Activated CD4-positive, alpha-beta T cell treated with anti-CD3 and anti-CD28 coated beads for 1 hour (primary cell): Measurements from ENCODE around the gene NDUFV3.
"Not testable (repeated sequence)": the region's sequence is repeated elsewhere in the genome, so short reads cannot be mapped to it uniquely, and the experiment has no call there.

Source experiments
- DNase-seq: peaks from one replicate; pipeline ENCODE4 v3.0.0-alpha.2; 2020

NDUFV3 gene

DNA sequence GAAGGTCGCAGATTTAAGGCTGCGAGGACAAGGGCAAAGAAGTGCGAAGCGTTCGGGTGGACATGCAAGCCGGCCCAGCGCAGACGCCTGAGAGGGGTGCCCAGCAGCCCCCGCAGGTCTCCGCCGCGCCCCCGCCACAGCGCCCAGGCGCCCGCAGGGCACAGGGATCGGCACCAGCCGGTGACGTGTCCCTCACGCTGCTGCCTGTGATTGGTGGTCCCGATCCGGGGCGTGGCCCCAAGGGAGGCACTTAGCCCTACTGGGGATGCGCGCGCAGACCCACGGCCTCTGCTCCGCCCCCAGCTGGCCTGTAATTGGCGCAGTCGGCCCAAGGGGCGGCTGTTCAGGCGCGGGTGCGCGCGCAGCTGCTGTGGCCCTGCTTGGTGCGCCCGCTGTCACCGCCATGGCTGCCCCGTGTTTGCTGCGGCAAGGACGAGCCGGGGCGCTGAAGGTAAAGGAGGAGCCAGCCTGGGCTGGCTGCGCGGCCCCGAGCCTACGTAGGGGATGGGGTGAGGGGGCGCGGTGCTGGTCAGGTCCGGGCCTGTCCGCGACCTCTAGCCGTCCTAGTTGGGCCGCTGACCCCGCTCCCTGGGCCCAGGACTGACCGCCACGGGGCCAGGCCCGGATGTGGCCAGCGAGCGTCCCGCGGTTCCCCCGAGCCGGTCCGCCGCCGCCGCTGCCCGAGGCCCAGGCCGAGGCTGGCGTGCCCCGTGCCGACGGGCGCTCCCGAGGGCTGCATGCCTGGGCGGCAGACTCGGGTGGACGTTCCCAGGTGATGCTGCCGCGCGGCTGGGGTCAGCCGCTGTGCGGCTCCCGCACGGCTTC, at the start of gene NDUFV3:
Gene NDUFV3, plus strand, starts transcription at position 379 of the 825 bp plus-strand sequence. Its CDS starts 25 bp downstream, at position 404.
- peak; percentile 100 for DNase-seq

DNA sequence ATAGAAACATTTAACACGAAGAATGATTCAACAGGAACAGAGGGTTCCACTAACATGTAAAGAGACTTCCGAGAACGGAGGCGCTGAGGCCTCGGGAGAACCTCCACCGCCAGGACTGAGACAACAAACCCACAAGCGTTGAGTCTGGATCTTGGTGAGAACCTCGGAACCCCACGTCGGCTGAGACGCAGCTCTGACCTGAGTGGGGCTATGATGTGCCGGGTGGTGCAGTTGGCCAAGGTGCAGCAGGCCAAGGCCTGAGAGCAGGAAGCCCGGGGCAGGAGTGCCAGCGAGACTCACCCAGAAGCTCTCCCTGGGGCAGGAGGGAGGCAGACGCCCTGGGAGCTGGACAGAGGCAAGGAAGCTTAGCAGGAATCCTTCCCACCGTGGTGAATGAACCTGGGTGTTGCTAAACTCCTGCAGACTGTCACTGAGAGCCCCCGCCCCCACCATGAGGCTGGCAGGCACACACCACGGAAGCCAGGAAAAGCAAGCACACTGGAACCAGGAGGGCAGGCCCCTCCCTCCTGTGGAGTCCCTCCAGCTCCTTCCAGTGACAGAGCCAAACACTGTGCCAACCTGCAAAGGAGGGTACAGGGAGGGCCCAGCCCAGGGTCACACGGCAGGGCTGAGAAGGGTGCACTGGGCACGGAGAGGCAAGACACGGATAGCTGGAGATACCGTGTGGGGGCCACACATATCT, 48.5 kb upstream of the NDUFV3 start:
- DNase-seq: no peak

- DNase-seq: no peak
These were observed 47.7 kb upstream of the NDUFV3 start for GRCh38 chr21:42845296-42845965.

DNA sequence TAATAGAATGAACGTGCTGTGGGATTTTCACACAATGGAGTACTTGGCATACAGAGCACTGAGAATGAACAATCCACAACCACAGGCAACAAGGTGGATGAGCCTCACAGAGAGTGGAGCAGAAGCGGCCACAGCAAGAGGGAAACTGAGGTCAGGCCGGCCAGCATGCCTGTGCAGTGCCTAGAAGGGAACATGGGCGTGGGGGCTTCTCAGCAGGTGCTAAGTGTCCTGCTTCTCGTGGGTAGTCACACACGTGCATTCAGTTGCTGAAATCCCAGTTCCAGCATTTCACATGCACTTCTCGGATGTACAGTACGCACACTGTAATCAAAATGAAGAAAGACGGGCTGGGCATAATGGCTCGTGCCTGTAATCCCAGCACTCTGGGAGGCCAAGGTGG, 46.9 kb upstream of the NDUFV3 start:
- no peak for DNase-seq

- DNase-seq: no peak
These were observed 45.9 kb upstream of the NDUFV3 start for GRCh38 chr21:42847051-42847707.

GRCh38 chr21:42847726-42848125, 45.4 kb upstream of the NDUFV3 start:
- no peak for DNase-seq

DNA sequence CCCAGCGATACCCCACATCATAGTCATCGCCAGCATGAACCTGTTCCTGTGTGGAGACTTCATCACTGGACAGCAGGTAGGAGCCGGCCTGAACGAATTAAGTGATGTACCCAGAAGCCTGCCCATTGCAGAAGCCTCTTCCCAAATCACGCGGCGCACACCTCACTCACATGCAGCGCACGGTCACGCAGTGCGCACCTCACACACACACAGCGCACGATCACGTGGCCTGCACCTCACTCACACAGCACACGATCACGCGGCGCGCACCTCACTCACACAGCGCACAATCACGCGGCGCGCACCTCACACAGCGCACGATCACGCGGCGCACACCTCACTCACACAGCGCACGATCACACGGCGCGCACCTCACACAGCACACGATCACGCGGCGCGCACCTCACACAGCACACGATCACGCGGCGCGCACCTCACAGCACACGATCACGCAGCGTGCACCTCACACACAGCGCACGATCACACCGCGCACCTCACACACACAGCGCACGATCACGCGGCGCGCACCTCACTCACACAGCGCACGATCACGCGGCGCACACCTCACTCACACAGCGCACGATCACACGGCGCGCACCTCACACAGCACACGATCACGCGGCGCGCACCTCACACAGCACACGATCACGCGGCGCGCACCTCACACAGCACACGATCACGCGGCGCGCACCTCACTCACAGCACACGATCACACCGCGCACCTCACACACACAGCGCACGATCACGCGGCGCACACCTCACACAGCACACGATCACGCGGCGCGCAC, 44.8 kb upstream of the NDUFV3 start:
- DNase-seq: not testable (repeated sequence)

GRCh38 chr21:42848932-42849758, 44.0 kb upstream of the NDUFV3 start:
- no peak for DNase-seq

DNA sequence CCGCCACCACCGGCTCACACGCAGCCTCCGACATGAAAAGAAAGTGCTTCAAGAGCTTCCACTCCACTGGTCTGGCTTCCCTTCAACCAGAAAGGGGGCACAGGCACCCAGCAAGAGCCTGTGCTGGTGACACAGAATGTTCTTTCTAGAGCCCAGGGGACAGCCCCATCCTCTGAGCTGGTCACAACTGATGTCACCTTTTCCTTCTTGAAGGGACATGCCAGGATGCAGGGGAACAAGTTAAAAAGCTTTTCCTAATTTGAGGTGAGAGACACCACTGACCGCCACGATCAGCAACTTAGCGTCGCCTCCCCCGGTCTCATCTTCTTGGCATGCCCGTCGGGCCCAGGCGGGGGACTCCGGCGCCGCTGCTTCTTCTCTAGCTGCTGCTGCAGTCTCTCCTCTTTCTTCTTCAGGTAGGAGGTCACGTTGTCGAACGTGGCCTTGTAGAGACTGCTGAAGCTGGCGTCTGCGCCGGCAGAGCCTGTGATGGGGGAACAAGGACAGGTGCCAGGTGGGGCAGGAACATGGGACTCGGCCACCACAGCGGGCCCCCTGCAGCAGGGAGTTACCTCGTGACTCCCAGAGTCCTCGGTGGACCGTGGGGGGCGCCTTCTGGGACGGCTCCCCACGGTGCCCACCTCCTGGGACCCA, 43.2 kb upstream of the NDUFV3 start:
- no peak for DNase-seq

DNA sequence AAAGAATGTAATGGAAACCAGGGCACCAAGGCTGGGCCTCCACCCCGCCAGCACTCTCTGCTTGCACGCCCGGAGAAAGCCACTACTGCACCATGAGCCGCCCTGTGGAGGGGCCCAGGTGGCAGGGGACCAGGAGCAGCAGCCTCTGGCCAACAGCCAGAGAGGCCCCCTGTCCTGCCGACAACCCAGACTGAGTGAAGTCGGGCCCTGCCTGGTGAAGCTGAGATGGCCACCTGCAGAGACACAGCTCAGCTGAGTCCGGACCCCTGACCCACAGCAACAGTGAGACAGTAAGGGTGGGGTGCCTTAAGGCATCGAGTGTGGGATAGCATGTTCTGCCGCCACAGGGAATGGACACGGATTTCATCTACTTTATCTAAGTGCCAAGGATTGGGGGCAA, 42.6 kb upstream of the NDUFV3 start:
- DNase-seq: no peak

DNA sequence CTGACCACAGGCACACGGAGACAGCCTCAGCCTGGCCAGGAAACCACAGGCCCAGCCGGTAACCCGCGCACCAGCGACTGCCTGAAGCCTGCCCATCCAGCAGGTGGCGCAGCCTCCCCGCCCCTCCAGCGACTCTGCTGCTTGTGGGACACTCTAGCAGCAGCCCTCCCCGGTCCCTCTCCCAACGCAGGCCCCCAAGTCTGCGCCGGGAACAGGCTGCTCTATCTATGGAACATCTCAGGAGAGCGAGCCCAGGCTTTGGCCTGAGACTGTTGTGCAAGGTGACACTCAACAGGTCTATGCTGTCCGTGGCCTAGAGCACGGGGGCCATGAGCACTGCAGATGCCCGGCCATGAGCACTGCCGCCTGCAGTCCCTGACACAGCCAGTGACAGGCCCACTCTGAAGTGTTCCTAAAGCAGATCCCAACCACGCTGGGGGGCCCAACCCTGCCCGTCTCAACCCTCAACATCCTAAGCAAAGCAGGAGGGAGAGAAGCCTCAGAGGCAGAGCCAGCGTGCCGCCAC, 42.2 kb upstream of the NDUFV3 start:
- no peak for DNase-seq

GRCh38 chr21:42851812-42852665, 41.1 kb upstream of the NDUFV3 start:
- no peak for DNase-seq

GRCh38 chr21:42852925-42853570, 40.1 kb upstream of the NDUFV3 start:
- DNase-seq: no peak

- no peak for DNase-seq
These were observed 39.5 kb upstream of the NDUFV3 start for GRCh38 chr21:42853621-42854020.

- DNase-seq: no peak
These were observed 38.7 kb upstream of the NDUFV3 start for GRCh38 chr21:42854246-42855010.

DNA sequence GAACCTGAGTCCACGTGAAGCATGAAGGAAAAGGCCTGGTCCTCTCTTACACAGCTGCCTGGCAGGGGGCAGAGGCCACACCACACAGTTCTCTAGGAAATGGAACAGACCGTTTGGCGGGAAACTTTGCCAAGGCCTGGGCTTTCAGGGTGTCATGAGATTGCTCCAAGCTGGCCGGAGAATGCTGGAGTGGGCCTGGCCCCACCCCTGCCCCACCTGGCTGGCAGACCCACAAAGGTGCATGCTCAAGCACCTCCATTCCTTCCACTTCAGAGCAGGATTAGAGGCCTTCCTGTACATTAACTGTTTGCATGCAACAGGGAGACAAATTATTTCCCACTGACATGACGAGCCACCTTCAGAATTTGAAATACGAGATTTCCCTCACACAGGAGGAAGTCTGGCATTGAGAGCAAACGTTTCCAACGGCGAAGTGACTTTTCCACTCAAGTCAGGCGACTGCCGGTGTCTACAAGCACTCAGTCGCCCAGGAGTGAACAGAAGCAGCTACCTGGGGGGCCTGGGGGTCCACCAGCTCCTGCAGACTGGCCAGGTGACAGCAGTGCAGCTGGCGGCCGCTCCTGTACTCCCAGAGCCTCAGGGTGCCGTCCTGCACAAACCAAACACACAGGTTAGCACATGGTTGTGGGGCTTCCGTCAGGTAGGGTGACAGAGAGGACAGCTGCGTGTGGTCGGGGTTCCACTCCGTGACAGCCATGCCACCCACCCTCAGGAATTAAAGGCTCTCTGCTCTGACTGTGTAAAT, 37.8 kb upstream of the NDUFV3 start:
- DNase-seq: no peak

- DNase-seq: no peak
These were observed 37.2 kb upstream of the NDUFV3 start for GRCh38 chr21:42855937-42856335.
